Suprapubic skin (tissue), 4 donors: Measurements from ENCODE around the gene PDCD10. TPM values are rescaled to one million over a fixed set of nuclear protein-coding genes. Genes with fewer than 3 reads are reported as not detected.

Experiments
- DNase-seq, 2 donors: peaks; one replicate each; pipeline ENCODE4 v3.0.0-alpha.2; 2019; ENCODE audit warnings: low spot score in 2 of 2
- H3K27ac ChIP-seq: fragments of 200-600 bp; sonication (generic); one replicate; pipeline ENCODE4 v1.5.1; 2019
- H3K27me3 ChIP-seq: fragments of 200-600 bp; sonication (generic); one replicate; pipeline ENCODE4 v1.5.1; 2019
- H3K36me3 ChIP-seq: fragments of 200-600 bp; sonication (generic); one replicate; pipeline ENCODE4 v1.5.1; 2019
- H3K4me1 ChIP-seq: fragments of 200-600 bp; sonication (generic); one replicate; pipeline ENCODE4 v1.5.1; 2019
- H3K4me3 ChIP-seq: fragments of 200-600 bp; sonication (generic); one replicate; pipeline ENCODE4 v1.5.1; 2019; ENCODE audit warnings: mild to moderate bottlenecking
- H3K9me3 ChIP-seq: fragments of 200-600 bp; sonication (generic); one replicate; pipeline ENCODE4 v1.5.1; 2019
- EP300 ChIP-seq: sonication (generic); formaldehyde crosslinking; IDR thresholded peaks from one replicate; pipeline ENCODE4 v1.6.1; 2017; ENCODE audit warnings: antibody characterized with exemption
- POLR2A ChIP-seq, 2 donors: fragments of 450-650 bp; IDR thresholded peaks; one replicate each; pipeline ENCODE4 v1.6.1; 2017; ENCODE audit warnings: antibody characterized with exemption in 2 of 2, mild to moderate bottlenecking in 2 of 2, moderate library complexity in 2 of 2
- POLR2AphosphoS5 ChIP-seq, 3 donors: sonication (generic); formaldehyde crosslinking; IDR thresholded peaks; one replicate each; pipeline ENCODE4 v1.6.1; 2017; ENCODE audit warnings: antibody characterized with exemption in 3 of 3
- WGBS: methylation state at CpG from one replicate; pipeline ENCODE4 v1.1.5; 2018; 5-methylcytosine and 5-hydroxymethylcytosine counted together
- total RNA-seq, 4 donors: library from RNA; depleted of rRNA; stranded (reverse); fragments of >200 nt; gene quantifications; one replicate each; pipeline ENCODE4 v1.1.0, GENCODE V29; 2016
- TF ChIP-seq, protein P1 (sequence below), 2 donors: fragments of 200-600 bp in 1 of 2; fragments of 450-650 bp in 1 of 2; sonication (generic) in 1 of 2; IDR thresholded peaks; one replicate each; pipeline ENCODE4 v1.5.1; 2016 to 2019; ENCODE audit warnings: antibody characterized with exemption in 2 of 2, mild to moderate bottlenecking in 1 of 2, moderate library complexity in 1 of 2

PDCD10 gene
- total RNA-seq, 4 donors from 2014 or later: 45.7 to 57.2 (median 53.2) TPM

- Histone ChIP-seq H3K4me3 (no peak overlapping the region), H3K9me3 (no peaks in the 10 kb centered on the region), H3K27ac (no peak overlapping the region), H3K4me1 (peaks cover 8% of the 10 kb centered on the region), H3K36me3 (no peaks in the 10 kb centered on the region), H3K27me3 (no peaks in the 10 kb centered on the region)
- 96% methylated on average over 4 of the region's 4 CpGs for WGBS
- TF ChIP-seq POLR2A (IDR thresholded peaks at IDR 0.05): no peak
- no peak for TF ChIP-seq POLR2AphosphoS5 (IDR thresholded peaks at IDR 0.05)
- no peak for TF ChIP-seq EP300
- TF ChIP-seq, protein P1, sequence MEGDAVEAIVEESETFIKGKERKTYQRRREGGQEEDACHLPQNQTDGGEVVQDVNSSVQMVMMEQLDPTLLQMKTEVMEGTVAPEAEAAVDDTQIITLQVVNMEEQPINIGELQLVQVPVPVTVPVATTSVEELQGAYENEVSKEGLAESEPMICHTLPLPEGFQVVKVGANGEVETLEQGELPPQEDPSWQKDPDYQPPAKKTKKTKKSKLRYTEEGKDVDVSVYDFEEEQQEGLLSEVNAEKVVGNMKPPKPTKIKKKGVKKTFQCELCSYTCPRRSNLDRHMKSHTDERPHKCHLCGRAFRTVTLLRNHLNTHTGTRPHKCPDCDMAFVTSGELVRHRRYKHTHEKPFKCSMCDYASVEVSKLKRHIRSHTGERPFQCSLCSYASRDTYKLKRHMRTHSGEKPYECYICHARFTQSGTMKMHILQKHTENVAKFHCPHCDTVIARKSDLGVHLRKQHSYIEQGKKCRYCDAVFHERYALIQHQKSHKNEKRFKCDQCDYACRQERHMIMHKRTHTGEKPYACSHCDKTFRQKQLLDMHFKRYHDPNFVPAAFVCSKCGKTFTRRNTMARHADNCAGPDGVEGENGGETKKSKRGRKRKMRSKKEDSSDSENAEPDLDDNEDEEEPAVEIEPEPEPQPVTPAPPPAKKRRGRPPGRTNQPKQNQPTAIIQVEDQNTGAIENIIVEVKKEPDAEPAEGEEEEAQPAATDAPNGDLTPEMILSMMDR (IDR thresholded peaks at IDR 0.05): no peak
- no peak for DNase-seq
These were observed 4.6 kb upstream of the PDCD10 start for GRCh38 chr3:167739190-167739810.

- TF ChIP-seq POLR2AphosphoS5 (IDR thresholded peaks at IDR 0.05): no peak
- TF ChIP-seq POLR2A (IDR thresholded peaks at IDR 0.05): no peak
- TF ChIP-seq EP300: no peak
- TF ChIP-seq, protein P1 (IDR thresholded peaks at IDR 0.05): no peak
- 77% methylated on average over 2 of the region's 2 CpGs for WGBS
- Histone ChIP-seq H3K27ac (no peak overlapping the region), H3K36me3 (no peaks in the 10 kb centered on the region), H3K27me3 (no peaks in the 10 kb centered on the region), H3K9me3 (no peaks in the 10 kb centered on the region), H3K4me1 (peaks cover 18% of the 10 kb centered on the region), H3K4me3 (no peak overlapping the region)
- DNase-seq: no peak
These were observed 3.3 kb upstream of the PDCD10 start for GRCh38 chr3:167738037-167738436.

DNA sequence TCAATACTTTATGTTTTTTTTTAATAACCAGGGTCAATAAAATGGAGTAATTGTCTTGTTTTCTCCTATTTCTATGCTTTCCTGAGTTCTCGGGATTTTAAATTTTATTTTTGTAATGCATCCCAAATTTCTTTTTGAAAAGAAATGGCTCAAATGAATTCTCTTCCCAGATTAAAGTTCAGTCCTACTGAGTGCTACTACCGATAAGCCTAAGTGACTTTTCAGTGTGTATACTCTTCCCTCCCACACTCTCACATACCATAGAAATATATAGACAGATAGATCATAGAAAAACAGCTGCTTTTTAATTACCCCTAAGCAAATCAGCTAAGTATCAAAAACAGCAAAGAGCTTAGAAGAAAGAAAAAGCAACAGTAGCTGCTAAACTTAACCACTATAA is 2.3 kb upstream of the PDCD10 start:
- WGBS: 87% methylated on average over 2 of the region's 2 CpGs
- TF ChIP-seq EP300 (no peak), POLR2A (IDR thresholded peaks at IDR 0.05) (no peak), POLR2AphosphoS5 (IDR thresholded peaks at IDR 0.05) (no peak)
- TF ChIP-seq, protein P1 (IDR thresholded peaks at IDR 0.05): no peak
- Histone ChIP-seq H3K27ac (no peak overlapping the region), H3K36me3 (no peaks in the 10 kb centered on the region), H3K4me1 (peaks cover 27% of the 10 kb centered on the region), H3K9me3 (no peaks in the 10 kb centered on the region), H3K4me3 (no peak overlapping the region), H3K27me3 (no peaks in the 10 kb centered on the region)
- DNase-seq: no peak

DNA sequence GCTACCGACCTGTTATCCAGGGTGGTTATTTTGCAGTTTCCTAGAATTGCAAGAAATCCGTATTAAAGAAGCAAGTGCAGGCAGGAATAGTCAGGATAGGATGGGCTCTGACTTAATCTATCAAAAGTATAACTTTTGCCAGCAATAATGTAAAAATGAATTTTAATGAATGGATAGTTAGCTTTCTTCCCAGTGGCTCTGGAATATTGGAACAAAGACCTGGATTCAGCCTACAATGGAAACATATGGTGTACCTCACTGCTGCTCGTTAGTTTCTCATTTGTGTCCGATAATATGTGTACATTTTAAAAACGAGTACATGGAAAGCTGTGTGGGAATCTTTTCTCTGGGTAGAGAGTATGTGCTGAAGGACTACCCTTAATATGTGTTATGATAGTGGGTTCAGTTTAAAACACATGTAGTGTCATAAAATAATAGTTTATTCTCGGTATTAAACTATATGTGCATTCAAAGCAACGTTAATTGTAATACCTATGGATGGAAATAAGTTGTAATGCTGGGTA is 1.6 kb upstream of the PDCD10 start:
- H3K4me1 ChIP-seq: peaks cover 29% of the 10 kb centered on the region
- H3K27me3 ChIP-seq: no peaks in the 10 kb centered on the region
- H3K4me3 ChIP-seq: peak overlapping the region; percentile 74
- 23% methylated on average over 7 of the region's 7 CpGs for WGBS
- no peaks in the 10 kb centered on the region for H3K9me3 ChIP-seq
- no peaks in the 10 kb centered on the region for H3K36me3 ChIP-seq
- no peak overlapping the region for H3K27ac ChIP-seq
- no peak for DNase-seq
- TF ChIP-seq POLR2AphosphoS5 (IDR thresholded peaks at IDR 0.05) (no peak), EP300 (no peak), POLR2A (IDR thresholded peaks at IDR 0.05) (no peak)
- TF ChIP-seq, protein P1 (IDR thresholded peaks at IDR 0.05): no peak

DNA sequence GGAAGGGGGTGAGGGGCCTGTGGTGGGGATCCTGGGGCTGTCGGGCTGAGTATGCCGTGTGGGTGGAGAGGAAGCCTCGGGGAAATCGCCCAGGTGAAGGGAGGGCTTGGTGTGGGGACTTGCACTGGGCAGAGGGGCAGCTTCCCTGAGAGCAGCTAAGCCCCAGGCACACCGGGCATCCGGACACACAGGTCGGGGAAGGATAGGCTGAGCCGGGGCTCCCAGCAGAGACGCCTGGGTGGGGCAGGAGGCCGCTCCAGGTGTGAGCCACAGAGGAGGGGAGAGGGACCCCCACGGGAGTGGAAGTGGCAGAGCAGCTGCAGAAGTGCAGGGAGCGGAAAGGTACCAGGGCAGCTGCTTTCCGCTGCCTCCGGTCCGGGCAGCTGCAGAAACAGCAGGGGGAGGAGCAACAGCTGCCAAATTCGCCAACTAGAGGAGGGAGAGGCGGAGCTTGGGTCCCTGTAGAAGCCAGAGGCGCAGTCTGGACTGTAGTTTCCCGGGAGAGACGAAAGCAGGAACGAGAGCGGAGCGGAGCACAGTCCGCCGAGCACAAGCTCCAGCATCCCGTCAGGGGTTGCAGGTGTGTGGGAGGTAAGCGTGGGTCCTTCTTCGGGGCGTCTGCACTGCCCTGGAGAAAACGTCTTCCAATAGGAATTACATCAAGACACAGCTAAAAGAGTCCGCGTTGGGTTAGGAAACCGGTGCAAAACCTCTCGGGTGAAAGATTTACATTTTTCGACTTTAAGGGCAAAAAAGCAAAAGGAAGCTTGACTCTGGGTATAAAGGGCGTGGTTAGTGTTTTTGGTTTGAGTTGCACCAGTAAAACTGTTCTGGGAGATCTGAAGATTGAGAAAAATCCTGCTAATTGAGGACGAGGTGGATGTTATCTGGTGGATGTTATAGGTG is 794 bp upstream of the PDCD10 start, which contains the start of gene SERPINI1:
Gene SERPINI1, plus strand, starts transcription at position 489 of the 906 bp plus-strand sequence. CDS start 53,408 bp downstream, outside the sequence.
- Histone ChIP-seq H3K4me1 (peaks cover 34% of the 10 kb centered on the region), H3K27me3 (no peaks in the 10 kb centered on the region), H3K27ac (peak within 1 kb of the TSS; percentile 87), H3K36me3 (no peaks in the 10 kb centered on the region), H3K9me3 (no peaks in the 10 kb centered on the region), H3K4me3 (peak within 1 kb of the TSS; percentile 74)
- under 1% methylated on average over 30 of the region's 37 CpGs for WGBS
- DNase-seq: peak; percentile 88 to 89
- no peak for TF ChIP-seq EP300
- peak in 1 of 2 donors; percentile 23 for TF ChIP-seq POLR2A (IDR thresholded peaks at IDR 0.05)
